NCI-H1436 (cell line): ENCODE data around the gene ADAMTS17.

ENCODE experiments used
- DNase-seq: peaks from one replicate; lab custom pipeline; 2025; lab: John Stamatoyannopoulos, UW

The ADAMTS17 gene

DNA sequence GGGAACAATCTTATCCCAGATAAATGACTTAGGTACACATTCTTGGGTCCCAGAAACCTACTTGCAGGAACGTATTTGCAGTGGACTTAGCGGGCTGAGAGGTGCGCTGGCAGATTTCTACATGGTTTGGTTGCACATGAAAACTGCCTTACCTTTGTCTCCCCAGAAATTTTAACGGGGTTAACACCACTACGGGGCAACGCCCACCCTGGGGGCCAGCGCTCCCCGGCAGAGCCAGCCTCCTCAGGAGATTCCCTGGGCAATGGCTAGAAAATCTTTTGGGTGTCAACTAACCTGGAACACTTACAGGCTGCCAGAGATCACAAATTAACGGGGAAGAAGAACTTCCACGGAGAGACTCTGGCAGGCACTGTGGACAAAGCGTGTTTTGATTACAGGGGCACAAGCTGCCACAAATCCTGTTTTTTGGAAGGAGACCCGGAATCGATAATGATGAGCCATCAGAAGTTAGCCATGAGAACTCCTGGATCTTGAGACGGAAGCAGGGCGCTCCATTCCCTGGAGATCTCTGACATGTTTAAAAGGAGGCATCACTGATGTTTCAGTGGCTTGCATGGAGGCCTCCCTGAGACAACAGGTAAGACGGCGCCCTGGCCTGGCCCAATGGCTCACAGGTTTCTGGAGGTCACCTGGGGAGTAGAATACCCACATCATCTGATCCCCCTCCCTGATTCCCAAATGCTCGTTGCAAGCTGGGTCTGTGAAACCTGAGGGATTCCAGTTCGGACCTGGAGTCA lies 288.9 kb downstream of the ADAMTS17 start:
- DNase-seq: no peak

DNA sequence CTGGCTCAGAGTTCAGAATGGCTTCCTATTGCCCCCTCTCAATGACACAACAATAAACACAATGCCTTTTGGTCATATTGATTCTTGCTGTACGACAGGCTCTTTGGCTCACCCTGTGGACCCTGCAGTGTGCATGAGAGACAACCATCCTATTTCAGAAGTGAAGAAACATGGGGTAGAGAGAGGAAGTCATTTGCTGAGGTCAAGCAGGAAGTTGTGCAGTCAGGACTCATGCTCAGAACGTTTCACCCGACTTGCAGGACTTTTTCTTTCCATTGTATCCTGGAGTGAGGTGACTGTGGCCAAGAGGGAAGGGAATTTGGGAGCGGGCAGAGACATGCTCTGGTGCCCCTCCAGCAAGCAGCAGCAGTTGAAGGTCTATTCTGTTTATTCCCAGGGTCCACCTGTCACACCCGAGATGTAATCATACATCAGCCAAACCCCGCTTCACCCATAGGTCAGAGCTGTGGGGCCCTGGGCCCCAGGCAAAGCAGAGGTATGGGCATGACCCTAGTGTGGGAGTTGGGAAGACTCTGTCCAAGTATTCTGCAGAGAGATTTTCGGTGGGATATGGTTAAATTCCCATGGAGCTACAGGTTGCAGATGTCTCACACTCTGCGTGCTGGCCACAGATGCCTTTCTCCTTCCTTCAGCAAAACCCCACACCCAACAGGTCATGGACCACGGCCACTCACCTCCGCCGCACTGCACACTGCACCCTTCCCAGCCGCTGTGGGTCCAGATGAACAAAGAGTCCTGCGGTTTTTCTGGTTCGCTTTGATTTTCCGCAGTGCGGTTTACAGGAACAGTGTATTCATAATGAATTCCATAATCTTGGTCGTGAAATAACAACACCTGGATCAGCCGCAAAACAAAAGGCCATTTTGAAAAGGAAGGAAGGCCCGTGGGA lies 290.6 kb downstream of the ADAMTS17 start:
- DNase-seq: no peak

DNA sequence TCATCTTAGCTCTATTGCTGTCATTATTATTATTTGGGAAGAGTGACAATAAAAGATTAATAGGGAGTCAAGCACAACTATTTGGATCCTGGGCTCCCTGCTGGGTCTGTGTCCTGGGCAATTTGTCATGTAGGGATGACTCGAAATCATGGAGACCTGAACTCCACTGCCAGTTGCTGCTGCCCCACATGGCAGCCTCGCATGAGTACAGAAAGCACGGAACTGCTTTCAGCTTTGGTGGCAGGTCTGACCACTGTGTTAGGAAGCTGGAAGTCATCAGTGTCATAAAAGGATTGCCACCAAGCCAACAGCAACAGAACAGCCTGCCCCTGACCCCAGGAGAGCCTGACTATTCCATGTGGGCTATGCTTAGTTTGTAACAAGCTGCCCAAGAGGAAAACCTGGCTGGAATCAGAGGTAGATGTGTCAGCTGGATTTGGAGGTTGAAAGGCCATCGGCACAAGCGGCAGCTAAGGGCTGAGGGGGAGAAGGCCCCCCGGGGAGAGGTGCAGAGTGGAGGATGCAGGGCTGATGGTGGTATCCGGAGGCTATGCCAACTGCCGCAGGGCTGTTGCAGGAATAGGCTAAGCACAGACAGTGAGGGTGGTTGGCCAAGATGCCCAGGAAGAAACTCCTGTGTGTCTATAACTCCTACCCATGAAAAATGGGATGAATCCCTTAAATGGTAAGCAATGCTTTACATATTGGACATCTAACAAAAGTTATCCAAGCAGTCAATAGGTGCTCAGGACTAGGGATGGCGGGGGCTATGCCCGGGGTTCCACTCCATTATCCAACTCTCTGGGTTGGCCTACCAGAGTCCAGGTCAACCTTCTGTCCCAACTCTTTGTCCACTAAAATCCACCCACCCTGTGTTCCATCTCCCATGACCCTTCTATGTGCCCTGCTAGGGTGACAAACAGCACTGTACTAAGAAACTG lies 291.6 kb downstream of the ADAMTS17 start:
- no peak for DNase-seq

DNA sequence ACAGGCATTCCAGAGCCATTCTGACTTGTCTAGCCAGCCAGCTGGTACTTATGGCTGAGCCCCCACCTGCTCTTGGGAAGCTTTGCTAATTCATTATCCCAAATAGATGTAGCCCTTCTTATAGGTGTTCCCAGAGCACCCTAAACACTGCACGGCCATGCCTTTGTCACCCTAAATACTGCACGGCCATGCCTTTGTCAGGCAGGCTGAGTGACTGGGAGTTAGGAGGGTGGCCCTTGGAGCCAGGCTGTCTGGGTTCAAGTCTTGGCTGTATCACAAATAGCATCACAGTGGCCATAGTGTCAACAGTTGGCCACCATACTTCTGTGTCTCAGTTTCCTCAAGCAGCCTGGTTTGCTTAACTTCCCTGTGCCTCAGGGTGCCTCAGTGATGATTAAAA lies 292.3 kb downstream of the ADAMTS17 start:
- DNase-seq: no peak

DNA sequence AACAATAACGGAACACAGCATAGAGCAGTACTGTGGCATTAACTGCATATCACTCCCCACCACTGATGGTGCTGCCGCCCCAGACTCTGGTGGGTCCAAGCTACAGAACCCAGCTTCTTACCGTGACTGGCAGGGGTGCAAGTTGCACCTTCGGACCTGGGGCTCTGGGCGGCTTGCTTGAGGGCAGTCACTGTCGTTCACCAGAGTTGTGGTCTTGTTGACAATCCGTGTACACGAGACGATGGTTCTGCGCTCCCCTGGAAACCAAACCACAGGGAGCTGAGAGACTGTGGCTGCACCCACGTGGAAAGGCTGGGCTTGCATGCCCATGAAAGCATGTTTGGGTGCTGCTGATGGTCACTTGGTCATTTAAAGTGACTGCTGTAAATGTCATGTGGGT lies 293.0 kb downstream of the ADAMTS17 start:
- DNase-seq: no peak

DNA sequence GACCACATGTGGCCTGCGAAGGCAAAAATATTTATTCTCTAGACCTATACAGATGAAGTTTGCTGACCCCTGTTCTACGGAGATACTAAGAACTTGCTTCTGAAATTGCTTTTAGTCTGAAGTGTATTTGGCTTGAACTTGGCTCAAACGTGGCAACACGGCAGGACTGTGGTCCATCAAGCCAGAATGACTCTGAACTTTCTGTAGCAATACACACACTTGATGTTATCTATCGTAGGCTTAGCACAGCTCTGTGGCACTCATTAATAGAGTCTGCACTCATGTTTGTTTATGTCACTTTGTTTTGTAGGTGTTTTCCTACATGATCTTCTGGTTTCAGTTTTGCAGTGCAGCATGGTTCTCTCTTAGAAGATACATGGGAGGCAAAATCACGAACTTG lies 298.1 kb downstream of the ADAMTS17 start:
- DNase-seq: no peak

DNA sequence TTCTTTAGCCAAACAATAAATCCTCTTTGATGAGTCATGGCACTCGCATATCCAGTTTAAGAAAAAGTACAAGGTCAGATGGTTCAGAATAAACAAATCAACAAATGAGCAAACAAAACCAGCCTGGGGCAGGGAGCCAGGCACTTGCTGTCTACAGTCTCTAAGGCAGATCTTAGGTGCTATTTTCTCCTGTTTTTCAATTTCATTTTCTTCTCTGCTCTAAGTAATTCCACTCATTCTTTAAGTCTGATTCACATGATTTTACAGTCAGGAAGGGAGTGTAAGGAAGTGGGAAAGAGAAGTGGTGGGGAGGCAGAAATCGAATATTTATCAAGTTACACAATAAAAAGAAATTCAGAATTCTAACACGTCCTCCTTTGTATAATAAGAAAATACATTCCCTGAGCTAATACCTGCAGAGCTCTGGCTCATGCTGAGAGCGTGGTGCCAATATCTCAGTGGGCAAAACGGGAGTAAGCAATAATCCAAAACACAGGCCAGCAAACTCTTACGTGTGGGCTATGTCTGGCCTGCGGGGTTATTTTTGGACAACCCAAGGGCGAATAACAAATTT lies 298.6 kb downstream of the ADAMTS17 start:
- DNase-seq: no peak

DNA sequence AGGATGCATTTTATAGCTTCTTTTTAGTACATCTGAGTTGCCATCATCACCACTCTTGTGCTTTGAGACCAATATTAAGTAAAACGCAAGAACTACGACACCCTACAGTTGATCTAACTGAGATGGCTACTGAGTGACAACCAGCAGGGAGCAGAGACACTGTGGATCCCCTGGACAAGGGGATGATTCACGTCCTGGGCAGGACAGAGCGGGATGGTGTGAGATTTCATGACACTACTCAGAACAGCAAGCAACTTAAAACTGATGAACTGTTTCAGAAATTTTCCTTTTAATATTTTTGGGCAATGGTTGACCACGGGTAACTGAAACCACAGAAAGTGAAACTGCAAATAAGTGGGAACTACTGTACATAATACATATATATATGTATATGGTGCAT lies 299.2 kb downstream of the ADAMTS17 start:
- no peak for DNase-seq

DNA sequence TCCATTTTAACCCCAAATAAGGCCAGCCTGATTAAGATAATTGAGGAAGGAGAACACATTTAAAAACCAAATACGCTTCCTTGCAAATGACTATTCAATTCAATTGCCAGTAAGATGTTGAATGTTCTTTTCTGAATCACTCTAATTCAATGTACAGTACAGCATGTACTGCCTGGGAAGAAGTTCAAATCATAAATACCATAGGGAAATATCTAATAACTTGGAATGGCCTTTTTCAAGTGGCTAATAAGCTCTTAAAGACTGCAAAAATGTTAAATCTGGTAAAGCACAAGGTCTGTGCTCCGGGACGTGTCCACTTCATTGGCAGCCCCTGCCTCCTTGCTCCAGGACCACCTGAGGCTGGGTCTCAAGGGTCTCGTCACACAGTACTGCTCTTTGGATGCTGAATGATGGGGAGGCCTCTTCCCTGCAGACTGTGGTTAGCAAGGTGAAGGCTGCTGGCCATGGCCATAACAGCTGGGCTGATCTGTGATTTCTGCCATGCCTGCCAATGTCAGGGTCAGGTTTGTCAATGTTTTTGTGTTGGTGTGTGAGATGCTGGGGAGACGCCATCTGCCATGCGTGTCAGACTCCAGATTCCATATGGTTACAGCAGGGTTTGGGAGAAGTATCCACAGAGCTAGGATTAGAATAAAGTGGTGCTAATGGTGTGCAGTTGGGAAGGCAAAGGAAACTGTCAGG lies 300.5 kb downstream of the ADAMTS17 start:
- DNase-seq: no peak

DNA sequence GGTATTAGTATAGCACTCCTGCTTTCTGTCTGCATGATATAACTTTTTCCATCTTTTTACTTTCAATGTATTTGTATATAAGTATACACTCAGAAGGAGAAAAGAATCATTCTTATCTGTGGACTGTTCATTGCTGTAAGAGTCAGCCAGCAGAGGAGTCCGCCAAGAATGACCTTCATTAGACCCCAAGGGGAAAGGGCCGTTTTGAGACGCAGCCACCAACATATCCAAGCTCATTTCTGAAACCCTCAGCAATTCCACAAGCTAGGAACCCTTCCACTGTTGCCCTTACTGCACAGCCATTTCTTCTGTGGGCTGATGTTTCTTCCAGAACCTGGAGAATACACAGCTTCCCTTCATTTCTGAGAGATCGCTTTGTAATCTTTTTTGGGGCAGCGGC lies 301.8 kb downstream of the ADAMTS17 start:
- DNase-seq: no peak

DNA sequence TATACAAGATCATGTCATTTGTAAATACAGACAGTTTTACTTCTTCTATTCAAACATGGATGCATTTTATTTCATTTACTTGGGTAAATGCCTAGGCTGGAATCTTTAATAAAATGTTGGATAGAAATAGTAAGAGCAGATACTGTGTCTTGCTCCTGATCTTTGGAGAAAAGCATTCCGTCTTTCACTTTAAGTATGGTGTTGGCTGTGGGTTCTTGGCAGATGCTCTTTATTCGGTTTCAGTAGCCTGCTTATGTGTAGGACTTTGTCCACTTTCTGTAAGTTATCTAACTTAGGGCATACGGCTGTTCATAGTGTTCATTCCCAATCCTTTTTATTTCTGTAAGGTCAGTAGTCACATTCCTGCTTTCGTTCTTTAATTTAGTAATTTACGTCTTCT lies 303.0 kb downstream of the ADAMTS17 start:
- no peak for DNase-seq

DNA sequence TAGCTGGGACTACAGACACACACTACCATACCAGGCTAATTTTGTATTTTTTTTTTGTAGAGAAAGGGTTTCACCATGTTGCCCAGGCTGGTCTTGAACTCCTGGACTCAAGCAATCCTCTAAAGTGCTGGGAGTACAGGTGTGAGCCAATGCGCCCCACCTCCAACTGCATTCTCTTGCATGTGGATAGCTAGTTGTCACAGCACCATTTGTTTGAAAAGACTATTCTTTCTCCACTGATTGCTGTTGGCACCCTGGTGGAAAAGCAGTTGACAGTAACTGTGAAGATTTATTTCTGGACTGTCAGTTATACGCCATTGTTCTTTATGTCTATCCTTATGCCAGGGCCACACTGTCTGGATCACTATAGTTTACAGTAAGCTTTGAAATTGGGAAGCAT lies 303.9 kb downstream of the ADAMTS17 start:
- DNase-seq: no peak

DNA sequence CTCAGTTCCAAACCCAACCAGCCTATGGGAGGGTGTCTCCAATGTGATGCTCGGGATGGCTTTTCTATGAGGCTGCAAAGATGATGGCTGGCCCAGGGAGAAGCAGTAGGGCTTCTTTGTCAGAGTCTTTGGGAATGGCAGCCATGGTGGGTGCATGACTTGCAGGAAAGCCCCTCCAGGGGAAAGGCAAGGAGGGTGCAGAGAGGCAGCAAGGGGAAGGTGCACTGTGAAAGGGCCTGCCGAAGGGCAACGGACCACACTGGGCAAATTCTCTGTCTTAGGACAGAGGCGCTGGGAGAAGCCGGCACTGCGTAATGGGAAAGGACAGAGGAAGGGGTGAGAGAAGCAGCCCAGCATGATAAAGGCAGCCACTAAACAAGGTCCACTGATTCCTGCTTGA lies 305.8 kb downstream of the ADAMTS17 start:
- DNase-seq: no peak

DNA sequence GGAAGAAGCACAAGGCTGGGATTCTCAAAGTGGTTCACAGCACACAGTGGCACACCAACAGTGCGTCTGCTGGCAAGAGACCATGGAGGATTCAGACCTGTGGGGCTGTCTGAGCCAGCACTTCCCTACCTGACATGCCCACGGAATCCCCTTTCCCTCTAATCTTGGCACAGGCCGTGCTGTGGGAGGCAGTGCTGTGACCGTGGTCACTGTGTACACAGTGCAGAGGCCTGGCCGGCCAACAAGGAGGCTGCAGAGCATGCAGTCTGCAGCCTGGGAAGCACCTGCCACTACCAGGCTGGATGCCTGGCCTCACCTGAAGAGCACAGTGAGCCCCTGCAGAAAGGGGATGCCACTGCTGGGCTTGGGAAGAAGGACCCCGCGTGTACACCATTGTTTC lies 307.6 kb downstream of the ADAMTS17 start:
- no peak for DNase-seq

DNA sequence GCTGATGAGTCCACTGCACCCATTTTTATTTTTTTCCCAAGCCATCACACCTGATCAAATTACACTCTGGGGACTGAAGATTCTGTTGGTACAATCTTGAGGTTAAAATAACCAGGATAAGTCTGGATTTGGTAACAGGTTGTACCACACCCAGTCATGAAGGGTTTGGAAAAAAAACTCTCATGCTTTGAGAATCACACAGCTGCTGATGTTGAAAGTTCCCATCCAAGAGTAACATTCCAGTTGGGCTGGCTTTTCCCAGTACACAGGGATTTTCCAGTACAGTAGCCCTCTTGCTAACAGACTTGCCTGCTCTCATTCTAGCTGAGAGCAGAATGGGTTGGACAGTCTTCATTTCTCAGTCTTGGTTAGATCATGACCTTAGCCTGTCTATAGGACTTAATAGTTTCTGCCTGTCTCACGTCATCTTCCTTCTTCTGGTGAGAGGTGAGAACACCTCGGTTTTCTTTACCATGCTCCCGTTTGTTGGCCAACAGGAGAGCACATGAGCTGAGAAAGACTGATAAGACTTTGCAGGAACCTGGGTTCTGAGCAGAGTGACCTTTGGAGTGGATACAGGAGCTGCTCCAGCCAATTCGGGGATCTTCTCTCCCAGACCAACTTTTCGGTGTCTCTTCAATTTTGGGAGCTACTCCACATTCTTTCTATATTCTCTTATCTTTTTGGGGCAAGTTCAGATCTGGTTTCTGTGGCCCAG lies 308.5 kb downstream of the ADAMTS17 start:
- no peak for DNase-seq

DNA sequence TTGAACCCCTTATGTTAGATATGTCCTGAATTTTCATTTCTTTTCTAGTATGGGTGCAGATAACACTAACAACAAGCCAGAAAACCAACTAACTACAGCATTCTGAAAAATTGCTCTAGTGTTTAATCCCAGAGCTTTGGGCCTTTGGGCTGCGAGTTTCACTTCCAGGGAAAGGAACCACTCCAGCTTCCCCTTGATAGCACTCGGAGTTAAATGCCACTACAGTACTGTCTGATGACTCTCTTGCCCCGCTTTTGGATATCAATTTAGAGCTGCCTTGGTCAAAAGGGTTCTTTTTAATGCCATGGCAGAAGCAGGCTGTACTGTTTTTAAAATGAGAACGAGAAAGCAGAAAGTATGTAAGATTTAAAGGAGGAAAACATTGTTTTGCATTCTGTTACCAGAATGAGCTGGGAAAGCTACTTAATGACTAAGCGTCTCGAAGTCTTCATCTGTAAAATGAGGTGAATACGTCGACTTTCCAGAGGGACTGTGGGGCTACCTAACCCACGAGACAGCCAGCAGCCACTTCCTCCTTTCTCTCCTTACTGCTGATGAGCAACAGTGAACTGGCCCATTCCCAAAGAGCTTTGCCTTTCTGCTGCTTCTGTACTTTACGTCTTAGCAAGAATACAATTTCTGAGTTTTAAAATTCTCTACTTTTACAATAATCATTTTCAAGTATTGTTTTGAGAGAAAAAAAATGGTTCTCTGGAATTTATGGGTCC lies 309.3 kb downstream of the ADAMTS17 start:
- no peak for DNase-seq

DNA sequence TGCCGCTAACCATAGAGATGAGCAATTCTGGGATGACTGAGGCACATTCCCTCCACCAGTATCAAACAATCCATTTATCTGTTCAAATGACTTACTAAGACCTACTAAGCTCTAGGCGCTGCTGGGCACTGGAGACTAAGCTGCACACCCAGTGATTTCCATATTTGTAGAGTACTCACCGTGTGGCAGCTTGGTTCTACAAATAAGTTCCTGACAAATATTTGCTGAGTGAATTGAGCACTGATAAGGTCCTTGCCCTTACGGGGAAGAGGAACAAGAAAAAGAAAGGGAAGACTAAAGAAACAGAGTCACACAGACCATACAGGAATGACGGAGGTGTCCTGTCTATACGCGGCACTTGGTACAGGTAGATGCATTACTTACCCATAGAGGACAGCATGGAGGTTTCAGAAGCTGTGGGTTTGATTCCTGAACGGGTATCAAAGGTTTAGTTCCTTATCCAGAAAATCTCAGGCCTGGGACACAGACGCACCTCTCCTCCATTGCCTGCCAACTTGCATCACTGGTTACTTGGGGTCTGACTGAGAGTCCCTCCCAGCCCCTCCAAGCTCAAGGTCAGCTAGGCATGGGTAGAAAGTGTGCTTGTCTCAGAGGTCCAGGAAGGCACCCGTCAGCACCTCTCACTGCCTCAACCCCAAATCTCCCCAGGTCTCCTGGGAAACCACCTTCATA lies 310.0 kb downstream of the ADAMTS17 start:
- no peak for DNase-seq

DNA sequence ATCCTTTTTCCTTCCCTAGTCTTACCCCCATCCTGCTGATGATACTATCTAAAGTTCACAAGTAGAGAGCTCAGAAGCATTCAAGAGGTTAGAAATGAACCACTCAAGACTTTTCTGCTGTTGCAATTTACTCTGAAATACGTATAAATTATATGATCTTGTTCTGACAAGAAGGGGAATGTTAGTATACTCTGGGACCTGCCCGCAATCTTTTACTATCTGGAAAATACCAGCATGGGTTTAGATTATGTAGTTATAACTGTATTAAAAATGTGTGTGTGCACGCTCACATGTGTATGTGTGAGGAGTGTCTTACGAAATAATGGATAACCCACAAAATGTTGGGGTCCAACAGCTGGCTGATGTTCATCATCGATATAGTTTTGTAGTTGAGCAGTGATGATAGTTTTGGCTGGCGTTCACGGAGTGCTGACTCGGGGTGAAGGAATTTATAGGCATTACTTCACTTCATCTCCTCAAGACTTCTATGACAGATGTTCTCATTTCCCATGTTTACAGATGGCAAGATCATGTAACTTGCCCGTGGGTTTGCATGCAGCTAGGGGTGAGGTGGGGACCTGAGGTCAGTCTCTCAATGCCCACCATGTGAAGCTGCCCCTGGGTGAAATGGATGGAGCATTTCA lies 311.1 kb downstream of the ADAMTS17 start:
- no peak for DNase-seq
